Activated T-helper 2 cell treated with anti-CD3 and anti-CD28 coated beads, Interferon-gamma antibody, Interleukin-2, Interleukin-4, amounts not matched to agents 10 μg/mL and 5 μg/mL and 100 μg/mL, durations not matched to agents 14 hours and 24 hours and 36 hours (primary cell): ENCODE data around the gene NPC1L1. TPM values are rescaled to one million over a fixed set of nuclear protein-coding genes. Genes with fewer than 3 reads are reported as not detected.

Source experiments
- DNase-seq: peaks from one replicate; pipeline ENCODE4 v3.0.0; 2021; ENCODE audit warnings: low spot score
- H3K27ac Mint-ChIP-seq: one replicate; pipeline ENCODE4 v1.8.0; 2021; ENCODE audit warnings: mixed read lengths
- H3K27me3 Mint-ChIP-seq: one replicate; pipeline ENCODE4 v1.8.0; 2021; ENCODE audit warnings: low read depth, mixed read lengths
- H3K36me3 Mint-ChIP-seq: one replicate; pipeline ENCODE4 v1.8.0; 2021; ENCODE audit warnings: low read depth, mixed read lengths
- H3K4me1 Mint-ChIP-seq: one replicate; pipeline ENCODE4 v1.8.0; 2021; ENCODE audit warnings: low read depth, mixed read lengths
- H3K4me3 Mint-ChIP-seq: one replicate; pipeline ENCODE4 v1.8.0; 2021; ENCODE audit warnings: low read depth, mild to moderate bottlenecking, moderate library complexity, mixed read lengths
- H3K9me3 Mint-ChIP-seq: one replicate; pipeline ENCODE4 v1.8.0; 2021; ENCODE audit warnings: mixed read lengths
- intact Hi-C: fragments of 100-400 bp; cut with micrococcal nuclease; formaldehyde crosslinking; loops from one replicate; pipeline ENCODE4 v1.15.1; 2023
- total RNA-seq: library from RNA; stranded (reverse); gene quantifications from 2 replicates; pipeline ENCODE4 v1.2.3, GENCODE V29; 2022

NPC1L1 gene
- total RNA-seq, 1 donor from 2014 or later = not detected

DNA sequence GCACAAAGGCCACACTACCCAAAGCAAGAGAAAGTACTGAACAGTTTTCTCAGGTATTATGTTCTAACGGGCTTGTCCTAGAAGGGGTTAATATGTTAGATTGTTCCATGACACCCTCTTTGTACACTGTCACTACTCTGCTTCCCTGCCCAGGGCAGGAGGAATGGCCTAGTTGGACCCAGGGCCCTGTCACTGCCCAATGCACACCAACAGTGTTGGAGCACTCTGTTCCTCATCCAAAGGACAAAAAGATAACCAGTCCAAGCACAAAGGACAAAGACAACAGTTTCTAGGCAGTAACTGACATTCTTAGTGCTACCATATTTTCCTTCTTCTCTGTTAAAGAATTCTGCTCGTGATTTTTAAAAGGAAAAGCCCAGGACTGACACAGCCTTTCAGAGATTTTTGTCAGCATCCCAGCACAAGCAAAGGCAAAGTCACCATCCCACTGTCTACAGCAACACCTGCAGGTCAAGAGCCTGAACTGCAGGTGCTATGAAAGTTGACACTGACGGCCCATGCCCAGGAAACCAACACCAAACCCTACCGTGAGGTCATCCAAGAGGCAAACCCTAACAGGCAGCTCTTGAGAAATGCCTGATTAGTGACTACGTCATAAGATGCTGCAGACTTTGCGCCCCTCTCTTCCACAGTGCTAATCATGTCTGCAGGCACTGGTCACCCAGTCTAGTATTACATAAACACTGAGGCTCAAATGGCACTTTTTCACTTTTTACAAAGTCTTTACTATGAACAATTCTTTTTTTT lies 63.9 kb downstream of the NPC1L1 start:
- Mint-ChIP-seq H3K27me3 (no peaks in the 10 kb centered on the region), H3K4me3 (no peak overlapping the region), H3K4me1 (peaks cover 12% of the 10 kb centered on the region), H3K27ac (no peak overlapping the region), H3K36me3 (peaks cover 81% of the 10 kb centered on the region), H3K9me3 (peaks cover 4% of the 10 kb centered on the region)
- intact Hi-C loops = loop anchor here (1.0 to 5.0 kb wide), 2 partner anchors 40 to 236 kb away; no protein-coding TSS in a partner anchor
- DNase-seq = peak; percentile 46

DNA sequence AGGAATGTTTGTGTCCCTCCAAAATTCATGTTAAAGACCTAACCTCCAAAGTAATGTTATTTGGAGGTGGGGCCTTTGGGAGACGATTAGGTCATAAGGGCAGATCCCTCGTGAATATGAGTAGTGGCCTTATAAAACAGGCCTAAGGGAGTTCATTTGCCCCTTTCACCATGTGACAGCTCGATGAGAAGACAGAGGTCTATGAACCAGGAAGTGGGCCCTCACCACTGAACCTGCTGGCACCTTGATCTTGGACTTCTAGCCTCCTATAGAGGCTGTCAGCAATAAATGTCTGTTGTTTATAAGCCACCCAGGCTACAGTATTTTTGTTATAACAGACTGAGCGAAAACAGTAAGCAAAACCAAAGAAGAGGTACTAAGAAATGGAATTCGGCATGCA lies 64.8 kb downstream of the NPC1L1 start:
- Mint-ChIP-seq H3K4me1 (peaks cover 12% of the 10 kb centered on the region), H3K9me3 (peaks cover 4% of the 10 kb centered on the region), H3K27ac (no peak overlapping the region), H3K4me3 (no peak overlapping the region), H3K27me3 (no peaks in the 10 kb centered on the region), H3K36me3 (peaks cover 82% of the 10 kb centered on the region)
- no peak for DNase-seq
- intact Hi-C loops = loop anchor here (5.0 kb wide), 1 partner anchor 39 kb away; no protein-coding TSS in a partner anchor

DNA sequence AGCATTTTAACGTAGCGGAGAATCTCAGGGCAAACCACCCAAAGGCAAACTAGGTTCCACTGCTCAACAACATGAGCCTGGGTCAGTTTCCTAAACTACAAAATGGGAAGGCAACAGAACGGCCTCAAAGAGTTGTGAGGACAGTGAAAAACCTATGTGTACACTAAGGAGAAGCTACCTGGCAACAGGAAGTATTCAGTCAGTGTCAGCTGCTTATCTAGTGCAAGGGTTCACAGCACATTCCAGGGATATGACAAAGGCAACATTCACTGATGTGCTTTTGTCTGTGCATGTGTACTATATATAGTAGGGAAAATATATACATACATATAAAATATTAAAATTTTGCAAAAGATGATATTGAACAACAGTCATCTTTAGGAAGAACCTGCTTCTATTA lies 67.8 kb downstream of the NPC1L1 start:
- H3K4me1 Mint-ChIP-seq = peaks cover 17% of the 10 kb centered on the region
- intact Hi-C loops = no loop called here
- H3K36me3 Mint-ChIP-seq = peaks cover 73% of the 10 kb centered on the region
- H3K9me3 Mint-ChIP-seq = no peaks in the 10 kb centered on the region
- H3K4me3 Mint-ChIP-seq = no peak overlapping the region
- H3K27ac Mint-ChIP-seq = no peak overlapping the region
- DNase-seq = no peak
- H3K27me3 Mint-ChIP-seq = no peaks in the 10 kb centered on the region

DNA sequence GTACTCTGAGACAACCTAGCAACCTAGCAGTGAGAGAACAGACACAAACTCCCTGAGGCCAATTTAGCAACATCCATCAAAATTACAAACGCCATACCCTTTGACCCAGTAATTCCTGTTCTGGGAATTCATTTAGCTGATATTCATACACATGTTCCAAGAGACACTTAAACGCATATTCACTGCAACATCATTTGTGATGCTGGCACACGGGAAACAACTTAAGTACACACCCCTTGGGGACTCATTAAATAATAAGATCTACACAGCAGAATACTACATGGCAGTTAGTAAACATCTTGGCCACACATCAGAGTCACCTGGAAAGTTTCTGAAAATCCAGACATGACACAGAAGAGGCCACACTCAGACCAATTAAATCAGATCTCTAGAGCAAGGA lies 68.3 kb downstream of the NPC1L1 start:
- Mint-ChIP-seq H3K9me3 (no peaks in the 10 kb centered on the region), H3K27ac (no peak overlapping the region), H3K4me1 (peaks cover 17% of the 10 kb centered on the region), H3K36me3 (peaks cover 74% of the 10 kb centered on the region), H3K27me3 (no peaks in the 10 kb centered on the region), H3K4me3 (no peak overlapping the region)
- intact Hi-C loops = no loop called here
- no peak for DNase-seq

DNA sequence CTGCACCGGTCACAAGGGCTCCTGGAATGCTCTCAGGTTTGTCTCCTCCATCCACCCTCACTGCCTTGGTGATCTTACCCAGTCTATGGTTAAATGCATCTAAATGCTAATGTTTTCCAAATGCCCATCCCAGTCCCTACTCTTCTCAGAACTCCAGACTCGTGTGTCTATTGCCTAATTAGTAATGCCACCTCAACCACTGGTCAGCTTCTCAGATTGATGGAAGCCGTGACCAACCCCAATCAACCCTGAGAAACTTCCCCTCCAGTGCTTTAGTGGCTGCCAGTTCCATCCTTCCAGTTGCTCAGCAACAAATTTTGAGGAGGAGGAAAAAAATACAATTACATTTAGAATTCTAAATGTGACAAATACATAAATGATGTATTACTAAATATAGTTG lies 69.3 kb downstream of the NPC1L1 start:
- peaks cover 77% of the 10 kb centered on the region for H3K36me3 Mint-ChIP-seq

DNA sequence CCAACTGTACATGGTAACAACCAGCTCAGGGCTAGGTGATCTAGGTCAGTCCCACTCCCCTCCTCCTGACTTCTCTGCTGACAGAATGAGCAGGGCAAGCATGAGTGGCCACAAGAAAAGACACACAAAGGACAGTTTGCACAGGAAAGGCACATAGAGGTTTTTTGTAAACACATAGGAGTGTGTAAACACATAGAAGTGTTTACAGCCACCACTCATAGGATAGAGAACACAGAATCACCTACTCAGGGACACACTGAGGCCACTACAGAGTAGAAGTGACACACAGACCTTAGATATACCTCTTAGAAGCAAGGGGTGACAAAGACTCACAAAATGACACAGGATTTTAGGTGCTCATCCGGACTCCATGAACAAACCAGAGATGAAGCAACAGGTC lies 69.7 kb downstream of the NPC1L1 start:
- H3K27ac Mint-ChIP-seq = no peak overlapping the region
- H3K36me3 Mint-ChIP-seq = peaks cover 76% of the 10 kb centered on the region
- no peaks in the 10 kb centered on the region for H3K27me3 Mint-ChIP-seq
- intact Hi-C loops = no loop called here
- peaks cover 24% of the 10 kb centered on the region for H3K4me1 Mint-ChIP-seq
- DNase-seq = no peak
- no peak overlapping the region for H3K4me3 Mint-ChIP-seq
- no peaks in the 10 kb centered on the region for H3K9me3 Mint-ChIP-seq

More for the DNA sequence above, 69.3 kb downstream of the NPC1L1 start:
- no peaks in the 10 kb centered on the region for H3K9me3 Mint-ChIP-seq
- H3K4me3 Mint-ChIP-seq = no peak overlapping the region
- H3K27me3 Mint-ChIP-seq = no peaks in the 10 kb centered on the region
- intact Hi-C loops = no loop called here
- peaks cover 20% of the 10 kb centered on the region for H3K4me1 Mint-ChIP-seq
- DNase-seq = no peak
- H3K27ac Mint-ChIP-seq = no peak overlapping the region

DNA sequence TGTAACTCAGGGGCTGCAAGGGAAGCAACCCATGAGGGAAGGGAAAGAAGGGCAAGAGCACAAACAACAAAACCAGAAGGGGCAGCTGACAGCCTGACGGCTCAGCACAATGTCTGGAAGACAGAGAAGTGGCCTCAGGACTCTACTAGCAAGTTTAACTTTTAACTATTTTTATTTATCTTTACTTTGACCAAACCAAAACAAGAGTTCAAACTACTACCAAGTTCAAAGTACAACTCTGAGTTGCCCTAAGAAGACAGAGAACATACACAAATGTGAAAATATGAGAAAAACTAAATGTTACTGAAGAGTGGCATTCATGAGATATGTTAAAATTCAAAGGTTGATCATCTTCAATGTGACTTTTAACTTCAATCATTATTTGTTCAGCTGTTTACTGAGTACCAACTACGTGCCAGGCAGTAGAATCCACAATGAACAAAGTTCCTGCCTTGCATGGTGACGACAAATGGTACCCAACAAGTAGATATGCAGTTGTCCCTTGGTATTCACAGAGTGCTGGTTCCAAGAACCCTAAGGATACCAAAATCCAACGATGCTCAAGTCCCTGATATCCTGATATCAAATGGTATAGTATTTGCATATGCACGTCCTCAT lies 70.4 kb downstream of the NPC1L1 start:
- DNase-seq = no peak
- Mint-ChIP-seq H3K27me3 (no peaks in the 10 kb centered on the region), H3K27ac (no peak overlapping the region), H3K9me3 (no peaks in the 10 kb centered on the region), H3K4me1 (peaks cover 30% of the 10 kb centered on the region), H3K4me3 (no peak overlapping the region), H3K36me3 (peaks cover 73% of the 10 kb centered on the region)
- intact Hi-C loops = no loop called here

DNA sequence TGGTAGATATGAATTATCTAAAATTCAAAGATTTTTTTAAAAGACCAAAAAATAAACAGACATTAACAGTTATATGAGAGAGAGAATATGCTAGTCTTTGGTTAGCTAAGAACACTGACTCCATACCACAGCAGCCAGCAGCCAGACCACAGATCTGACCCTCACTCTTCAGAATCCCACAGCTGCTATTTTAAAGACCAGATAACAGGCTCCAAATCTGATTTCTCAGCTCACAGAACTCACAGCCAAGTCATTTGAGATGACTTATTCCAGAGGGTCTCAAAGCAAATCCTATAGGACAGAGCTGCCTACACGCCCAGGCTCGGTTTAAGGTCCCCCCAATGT lies 71.0 kb downstream of the NPC1L1 start:
- Mint-ChIP-seq H3K4me3 (no peak overlapping the region), H3K27me3 (no peaks in the 10 kb centered on the region), H3K36me3 (peaks cover 70% of the 10 kb centered on the region), H3K9me3 (no peaks in the 10 kb centered on the region), H3K27ac (no peak overlapping the region), H3K4me1 (peaks cover 31% of the 10 kb centered on the region)
- intact Hi-C loops = no loop called here
- no peak for DNase-seq

DNA sequence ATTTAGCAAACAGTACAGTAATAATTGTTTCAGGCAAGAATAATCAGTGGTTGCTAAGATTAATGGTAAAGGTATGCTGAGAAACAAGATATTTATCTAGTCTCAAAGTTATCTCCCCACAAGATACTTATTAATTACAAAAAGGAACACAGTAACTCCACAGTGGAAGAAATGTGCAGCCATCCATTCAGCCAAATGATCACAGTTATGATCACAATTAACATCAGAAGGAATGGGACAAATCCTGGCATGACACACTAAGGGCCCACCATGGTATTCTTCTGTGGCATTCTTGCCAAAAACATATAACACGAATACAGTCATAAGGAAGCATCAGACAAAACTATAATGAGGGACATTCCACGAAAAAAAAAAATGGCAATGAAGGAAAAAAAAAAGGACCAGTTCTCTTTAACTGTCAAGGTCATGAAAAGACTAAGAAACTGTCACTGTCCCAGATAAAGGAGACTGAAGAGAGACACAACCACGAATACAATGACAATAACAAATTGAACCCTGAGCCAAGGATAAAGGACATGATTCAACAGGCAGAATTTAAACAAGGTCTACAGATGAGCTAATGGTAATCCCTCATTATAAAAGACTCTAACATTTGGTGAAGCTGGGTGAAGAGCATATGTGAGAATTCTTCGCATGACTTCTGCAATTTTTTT lies 71.5 kb downstream of the NPC1L1 start:
- Mint-ChIP-seq H3K4me1 (peaks cover 32% of the 10 kb centered on the region), H3K27me3 (no peaks in the 10 kb centered on the region), H3K27ac (no peak overlapping the region), H3K9me3 (no peaks in the 10 kb centered on the region), H3K36me3 (peaks cover 70% of the 10 kb centered on the region), H3K4me3 (no peak overlapping the region)
- intact Hi-C loops = loop anchor here (10.0 kb wide), 1 partner anchor 165 kb away; no protein-coding TSS in a partner anchor
- no peak for DNase-seq

DNA sequence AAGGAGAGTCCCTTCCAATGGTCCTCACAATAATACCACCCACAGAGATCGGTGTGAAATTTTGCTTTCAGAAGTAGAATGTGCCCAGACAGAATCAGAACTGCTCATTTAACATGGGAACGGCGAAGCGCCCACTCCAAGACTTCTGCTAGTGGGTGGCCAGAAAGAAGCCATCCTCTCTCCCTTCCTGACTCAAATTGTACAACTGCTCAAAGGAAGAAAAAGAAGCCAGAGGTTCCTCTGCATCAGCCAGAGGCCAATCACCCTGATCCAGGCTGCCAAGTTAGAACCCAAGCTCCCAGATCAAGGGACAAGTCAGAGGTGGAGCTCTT lies 73.9 kb downstream of the NPC1L1 start:
- DNase-seq = no peak
- no peaks in the 10 kb centered on the region for H3K9me3 Mint-ChIP-seq
- H3K4me1 Mint-ChIP-seq = peaks cover 39% of the 10 kb centered on the region
- no peak overlapping the region for H3K4me3 Mint-ChIP-seq
- H3K27me3 Mint-ChIP-seq = no peaks in the 10 kb centered on the region
- H3K27ac Mint-ChIP-seq = peak overlapping the region; percentile 61
- intact Hi-C loops = loop anchor here (10.0 kb wide), 1 partner anchor 168 kb away; no protein-coding TSS in a partner anchor
- peaks cover 53% of the 10 kb centered on the region for H3K36me3 Mint-ChIP-seq

DNA sequence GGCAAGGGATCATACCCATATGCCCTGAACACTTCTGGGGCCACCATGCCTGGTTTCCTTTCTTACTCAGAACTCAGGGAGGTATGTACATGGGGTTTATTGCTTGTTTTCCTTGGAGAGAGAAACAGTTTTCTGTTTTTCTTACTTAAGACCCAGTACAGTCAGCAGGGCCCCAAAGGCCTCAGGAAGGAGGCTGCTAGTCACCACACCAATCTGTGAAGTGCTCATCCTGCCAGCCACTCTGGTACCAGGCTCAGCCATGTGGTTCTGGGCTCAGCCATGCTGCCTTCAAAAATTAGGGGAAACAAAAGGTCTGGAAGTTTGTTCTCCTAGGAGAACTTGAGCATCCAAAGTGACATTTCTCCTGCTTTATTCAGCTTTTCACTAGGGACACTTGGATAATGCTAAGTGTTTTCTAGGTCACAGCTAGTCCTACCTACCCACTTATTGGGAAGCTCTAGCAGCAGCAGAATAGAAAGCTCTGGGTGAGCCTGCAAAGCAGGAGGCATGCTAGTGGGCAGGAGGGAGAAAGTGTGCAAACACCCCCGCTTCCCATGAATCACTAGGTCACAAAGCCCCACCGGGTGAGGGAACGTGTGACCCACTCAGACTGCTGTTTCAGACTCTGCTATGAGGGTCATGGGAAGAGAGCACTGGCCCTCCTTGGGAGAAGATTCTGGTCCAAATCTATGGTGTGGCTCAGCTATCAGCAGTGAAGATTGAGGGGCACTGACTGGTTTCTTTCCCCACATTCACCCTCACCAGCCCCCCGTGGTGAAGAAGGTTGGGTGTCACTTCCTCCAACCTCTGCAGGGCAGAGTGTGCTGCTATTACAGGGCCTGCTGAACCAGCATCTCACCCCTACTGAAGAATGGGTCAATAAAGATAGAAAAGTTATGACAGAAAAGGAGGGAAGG lies 74.6 kb downstream of the NPC1L1 start:
- H3K27ac Mint-ChIP-seq = peak overlapping the region; percentile 61
- peaks cover 45% of the 10 kb centered on the region for H3K4me1 Mint-ChIP-seq
- H3K36me3 Mint-ChIP-seq = peaks cover 51% of the 10 kb centered on the region
- H3K4me3 Mint-ChIP-seq = no peak overlapping the region
- H3K27me3 Mint-ChIP-seq = no peaks in the 10 kb centered on the region
- intact Hi-C loops = loop anchor here (10.0 kb wide), 1 partner anchor 168 kb away; no protein-coding TSS in a partner anchor
- DNase-seq = no peak
- no peaks in the 10 kb centered on the region for H3K9me3 Mint-ChIP-seq

DNA sequence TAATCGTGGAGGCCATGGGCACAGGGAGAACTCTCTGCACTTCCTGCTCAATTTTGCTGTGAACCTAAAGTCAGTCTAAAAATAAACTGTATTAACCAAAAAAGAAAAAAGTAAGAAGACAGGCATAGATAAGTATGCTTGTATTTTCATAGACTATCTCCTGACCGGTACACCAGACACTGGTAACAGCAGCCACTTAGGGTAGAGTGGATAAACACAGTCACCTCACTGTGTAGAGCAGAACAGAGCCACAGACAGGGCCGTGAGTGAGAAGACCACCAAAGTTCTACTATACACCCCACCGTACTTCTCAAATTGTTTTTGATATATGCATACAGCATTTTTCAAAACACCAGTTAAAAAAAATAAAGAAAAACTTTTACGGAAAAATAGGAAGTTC lies 75.6 kb downstream of the NPC1L1 start:
- Mint-ChIP-seq H3K27ac (no peak overlapping the region), H3K36me3 (peaks cover 53% of the 10 kb centered on the region), H3K27me3 (no peaks in the 10 kb centered on the region), H3K9me3 (no peaks in the 10 kb centered on the region), H3K4me1 (peaks cover 54% of the 10 kb centered on the region), H3K4me3 (no peak overlapping the region)
- DNase-seq = no peak
- intact Hi-C loops = loop anchor here (10.0 kb wide), 1 partner anchor 169 kb away; no protein-coding TSS in a partner anchor
